HL-60/S4 treated with retinoic acid at 250 ng/mL for 4 days and 3 days (cell line): ENCODE measurements around the gene CPA2.

Source experiments
- in situ Hi-C: fragments of 300-500 bp; cut with MboI; formaldehyde crosslinking; loops from 2 replicates; pipeline ENCODE4 v1.7.0; 2022; ENCODE audit warnings: low sequenced_read_pairs

Gene CPA2

DNA sequence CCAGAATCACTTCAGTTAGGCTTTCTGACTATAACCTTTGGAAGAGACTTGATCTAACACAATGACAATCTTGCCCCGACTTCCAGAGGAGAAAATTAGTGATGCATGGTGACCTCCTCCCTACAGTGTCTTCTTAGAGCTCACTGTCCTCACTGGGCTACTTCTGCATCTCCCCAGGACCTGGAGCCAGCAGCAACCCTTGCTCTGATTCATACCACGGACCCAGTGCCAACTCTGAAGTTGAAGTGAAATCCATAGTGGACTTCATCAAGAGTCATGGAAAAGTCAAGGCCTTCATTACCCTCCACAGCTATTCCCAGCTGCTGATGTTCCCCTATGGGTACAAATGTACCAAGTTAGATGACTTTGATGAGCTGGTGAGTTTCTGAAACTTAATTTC lies 12.6 kb downstream of the CPA2 start:
- in situ Hi-C loops = no loop called here

DNA sequence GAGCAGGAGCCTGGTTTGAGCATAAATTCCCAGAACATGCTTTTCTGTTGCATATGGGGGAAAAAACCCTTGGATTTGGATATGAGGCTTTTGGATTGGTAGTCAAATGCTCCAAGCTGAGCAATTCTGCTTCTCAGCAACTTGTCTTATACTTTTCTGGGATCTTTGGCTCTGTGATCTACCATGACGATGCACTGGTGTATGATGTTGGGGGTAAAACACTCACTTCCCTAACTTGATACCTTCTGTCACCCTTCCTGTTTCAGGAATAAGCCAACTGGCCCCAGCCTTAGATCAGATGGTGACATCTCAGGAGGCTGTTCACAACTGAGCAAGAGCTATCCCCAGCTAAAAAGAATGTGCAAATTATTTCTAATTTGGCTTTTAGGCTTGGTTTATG lies 13.2 kb downstream of the CPA2 start:
- in situ Hi-C loops = no loop called here

DNA sequence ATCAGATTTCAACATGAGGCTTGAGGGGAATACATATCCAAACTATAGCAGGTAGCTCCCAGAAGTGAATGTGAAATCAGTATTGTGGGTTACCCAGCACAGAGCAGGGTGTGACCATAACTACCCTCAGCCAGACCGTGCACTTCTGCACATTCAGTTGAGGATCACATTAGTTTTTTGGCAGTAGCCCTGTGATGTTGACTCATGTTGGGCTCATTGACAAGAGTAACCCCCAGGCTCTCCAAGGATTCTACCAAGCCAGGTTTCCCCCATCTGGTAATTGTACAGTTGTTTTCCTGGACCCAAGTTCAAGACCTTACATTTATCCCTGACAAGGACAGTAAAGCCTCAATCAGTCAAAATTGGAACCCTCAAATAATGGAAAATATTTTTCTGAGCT lies 14.6 kb downstream of the CPA2 start:
- in situ Hi-C loops = no loop called here

DNA sequence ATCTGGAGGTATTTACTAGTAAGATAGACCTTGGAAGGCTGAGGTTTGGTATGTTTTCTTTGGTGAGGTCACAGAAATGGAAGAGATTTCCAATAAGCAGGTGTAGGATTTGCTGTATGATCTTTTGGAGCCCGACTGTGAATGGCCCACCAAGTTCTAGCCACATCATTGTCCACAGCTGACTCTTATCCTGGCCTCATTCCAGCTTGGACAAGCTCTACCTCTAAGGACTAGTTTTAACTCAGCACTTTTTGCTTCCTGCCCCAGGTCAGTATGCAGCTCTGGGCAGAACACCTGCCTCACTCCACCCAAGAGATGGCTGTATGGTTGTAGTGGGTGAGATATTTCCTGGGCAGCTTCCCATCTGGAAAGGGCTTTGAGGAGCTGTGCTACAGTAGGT lies 20.2 kb downstream of the CPA2 start:
- in situ Hi-C loops = no loop called here

DNA sequence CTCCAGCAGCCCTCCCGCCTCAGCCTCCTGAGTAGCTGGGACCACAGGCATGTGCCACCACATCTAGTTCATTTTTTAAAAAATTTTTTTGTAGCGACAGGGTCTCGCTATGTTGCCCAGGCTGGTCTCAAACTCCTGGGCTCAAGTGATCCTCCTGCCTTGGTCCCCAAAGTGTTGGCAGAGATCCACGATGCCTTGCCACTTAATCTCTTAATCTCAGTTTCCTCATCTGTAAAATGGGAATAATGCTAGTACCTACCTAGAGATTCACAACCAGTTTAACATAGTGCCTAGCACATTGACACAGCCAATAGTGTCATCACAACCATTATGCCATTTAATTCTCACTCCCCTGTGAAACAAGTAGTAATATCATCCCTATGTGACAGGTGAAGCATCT lies 21.5 kb downstream of the CPA2 start:
- in situ Hi-C loops = no loop called here

DNA sequence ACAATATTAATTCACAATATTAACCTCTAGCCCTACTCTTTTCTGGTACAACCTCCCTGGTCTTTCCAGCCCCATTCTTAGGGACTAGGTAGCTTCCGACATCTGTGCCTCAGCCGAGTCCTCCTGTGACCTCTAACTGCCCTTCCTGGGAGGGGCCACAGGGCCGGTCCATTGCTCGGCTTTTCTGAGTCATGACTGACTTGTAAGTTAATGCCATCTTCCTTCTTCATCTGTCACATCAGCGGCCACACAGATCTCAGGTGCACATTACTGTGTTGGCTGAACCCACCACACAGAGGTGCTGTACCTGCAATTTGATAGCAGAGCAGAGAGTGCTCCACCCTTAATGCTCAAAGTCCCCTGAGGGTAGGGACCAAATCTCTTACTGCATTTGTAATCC lies 22.2 kb downstream of the CPA2 start:
- in situ Hi-C loops = no loop called here

DNA sequence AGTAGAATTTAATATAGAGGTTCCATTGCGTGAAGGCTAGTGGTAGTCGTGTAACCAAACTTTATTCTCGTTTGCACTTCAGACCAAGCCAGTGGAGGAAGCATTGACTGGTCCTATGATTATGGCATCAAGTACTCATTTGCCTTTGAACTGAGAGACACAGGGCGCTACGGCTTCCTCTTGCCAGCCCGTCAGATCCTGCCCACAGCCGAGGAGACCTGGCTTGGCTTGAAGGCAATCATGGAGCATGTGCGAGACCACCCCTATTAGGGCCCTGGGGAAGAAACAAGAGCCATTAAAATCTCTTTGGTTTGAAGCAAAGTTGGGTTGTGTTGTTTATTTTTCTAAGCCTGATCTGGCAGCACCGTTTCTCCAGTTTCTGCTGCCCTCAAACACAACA lies 22.8 kb downstream of the CPA2 start:
- in situ Hi-C loops = no loop called here

DNA sequence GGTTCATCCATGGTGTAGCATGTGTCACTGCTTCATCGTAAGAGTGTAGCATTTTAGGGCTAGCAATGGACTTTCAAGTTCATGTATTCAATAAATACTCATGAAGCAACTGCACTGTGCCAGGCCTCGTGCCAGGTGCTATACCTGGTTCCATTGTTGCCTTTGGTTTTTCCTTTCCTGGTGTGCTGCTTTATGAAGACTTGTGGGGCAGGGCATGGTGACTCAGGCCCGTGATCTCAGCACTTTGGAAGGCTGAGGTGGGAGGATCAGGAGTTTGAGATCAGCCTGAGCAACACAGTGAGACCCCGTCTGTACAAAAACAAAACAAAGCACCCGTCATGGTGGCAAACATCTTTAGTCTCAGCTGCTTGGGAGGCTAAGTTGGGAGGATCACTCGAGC lies 24.1 kb downstream of the CPA2 start:
- in situ Hi-C loops = no loop called here

DNA sequence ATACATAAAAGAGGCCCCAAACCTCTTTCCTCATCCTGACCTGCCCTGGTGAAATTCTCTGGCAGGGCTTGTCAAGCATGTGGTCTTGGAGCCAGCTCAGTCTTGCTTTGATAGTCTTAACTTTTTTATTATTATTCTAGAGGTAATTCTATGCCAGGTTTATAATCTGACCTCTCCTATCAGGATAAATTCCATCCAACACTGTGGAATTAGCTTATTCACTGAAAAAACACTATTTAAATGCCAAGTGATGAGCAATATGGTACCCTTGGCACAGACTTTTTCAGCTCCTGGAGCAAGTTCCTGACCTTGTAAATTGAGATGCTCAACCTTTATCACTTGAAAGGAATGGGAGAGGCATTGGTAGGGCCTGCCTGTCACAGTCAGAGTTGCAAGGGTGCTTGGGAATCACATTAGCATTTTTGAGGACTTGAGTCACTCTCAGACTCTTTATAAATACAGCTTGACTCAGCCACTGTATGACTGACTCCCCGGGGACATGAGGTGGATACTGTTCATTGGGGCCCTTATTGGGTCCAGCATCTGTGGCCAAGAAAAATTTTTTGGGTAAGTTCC lies 26.1 kb downstream of the CPA2 start, which contains the start of gene CPA4:
Gene CPA4 (plus strand): TSS at position 480 of the 576 bp plus-strand sequence. CDS start 20 bp downstream, at position 500.
- in situ Hi-C loops = no loop called here

DNA sequence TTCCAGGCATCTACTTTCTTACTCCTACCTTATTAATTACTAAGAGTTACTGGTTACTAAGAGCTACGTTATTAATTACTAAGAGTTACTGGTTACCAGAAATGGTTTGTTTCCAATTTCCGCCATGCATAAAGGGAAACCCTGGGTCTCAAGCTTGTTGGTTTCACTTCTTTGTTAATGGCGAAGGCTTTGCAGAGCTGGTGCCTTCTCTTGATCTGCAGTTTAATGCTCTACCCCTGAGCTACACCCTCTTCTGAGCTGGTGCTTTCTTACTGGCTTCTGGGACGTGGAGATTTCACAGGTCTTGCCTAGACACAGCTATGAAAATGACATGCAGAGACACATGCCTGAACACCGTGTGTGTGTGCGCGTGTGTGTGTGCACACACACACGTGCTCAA lies 26.9 kb downstream of the CPA2 start:
- in situ Hi-C loops = no loop called here

DNA sequence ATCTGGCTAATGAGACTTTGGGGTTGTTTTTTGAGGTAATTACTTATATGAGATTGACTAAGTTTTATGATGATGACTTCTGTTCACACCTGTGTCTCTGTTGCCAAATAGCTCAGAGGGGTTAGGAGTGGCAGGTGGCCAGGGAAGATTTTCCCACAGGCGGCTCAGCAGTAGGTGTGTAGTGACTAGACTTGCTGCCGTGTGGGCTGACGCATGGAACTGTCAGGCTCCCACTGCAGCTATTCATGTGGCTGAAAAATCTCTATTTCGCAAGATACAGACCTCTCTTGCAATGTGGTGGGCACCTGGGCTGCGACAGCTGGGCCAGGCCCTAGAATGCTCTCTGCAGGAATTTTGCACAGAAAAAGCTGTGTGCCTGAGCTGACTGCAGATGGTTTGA lies 27.7 kb downstream of the CPA2 start:
- in situ Hi-C loops = no loop called here

DNA sequence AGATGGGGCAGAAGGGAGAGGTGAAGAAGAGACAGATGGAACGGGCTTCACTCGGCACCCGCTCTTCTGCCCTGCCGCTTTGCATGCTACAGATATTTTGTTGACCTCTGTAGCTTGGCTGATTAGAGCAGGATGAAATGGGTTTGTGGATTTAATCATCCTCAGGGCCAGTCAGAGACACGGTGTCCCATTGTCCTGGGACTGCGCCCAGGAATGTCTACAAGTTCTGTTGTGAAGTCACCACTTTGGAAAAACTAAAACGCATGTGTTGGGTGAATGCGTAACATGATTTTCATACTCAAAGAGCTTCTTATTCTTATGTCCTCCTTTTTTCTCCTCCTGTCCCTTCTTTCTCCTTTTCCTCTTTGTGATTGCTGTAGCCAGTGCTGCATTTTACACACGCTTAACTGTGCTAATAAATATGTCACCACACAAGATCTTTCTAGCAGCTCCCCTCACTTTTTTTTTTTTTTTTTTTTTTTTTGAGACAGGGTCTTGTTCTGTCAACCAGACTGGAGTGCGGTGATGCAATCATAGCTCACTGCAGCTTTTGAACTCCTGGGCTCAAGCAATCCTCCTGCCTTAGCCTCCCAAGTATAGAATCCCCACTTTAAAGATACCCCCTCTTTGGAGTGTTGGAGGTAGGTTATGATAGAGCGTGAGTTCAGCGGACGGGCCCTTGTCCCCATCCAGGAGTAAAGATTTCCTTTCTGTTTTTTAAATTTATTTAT lies 29.7 kb downstream of the CPA2 start:
- in situ Hi-C loops = no loop called here

DNA sequence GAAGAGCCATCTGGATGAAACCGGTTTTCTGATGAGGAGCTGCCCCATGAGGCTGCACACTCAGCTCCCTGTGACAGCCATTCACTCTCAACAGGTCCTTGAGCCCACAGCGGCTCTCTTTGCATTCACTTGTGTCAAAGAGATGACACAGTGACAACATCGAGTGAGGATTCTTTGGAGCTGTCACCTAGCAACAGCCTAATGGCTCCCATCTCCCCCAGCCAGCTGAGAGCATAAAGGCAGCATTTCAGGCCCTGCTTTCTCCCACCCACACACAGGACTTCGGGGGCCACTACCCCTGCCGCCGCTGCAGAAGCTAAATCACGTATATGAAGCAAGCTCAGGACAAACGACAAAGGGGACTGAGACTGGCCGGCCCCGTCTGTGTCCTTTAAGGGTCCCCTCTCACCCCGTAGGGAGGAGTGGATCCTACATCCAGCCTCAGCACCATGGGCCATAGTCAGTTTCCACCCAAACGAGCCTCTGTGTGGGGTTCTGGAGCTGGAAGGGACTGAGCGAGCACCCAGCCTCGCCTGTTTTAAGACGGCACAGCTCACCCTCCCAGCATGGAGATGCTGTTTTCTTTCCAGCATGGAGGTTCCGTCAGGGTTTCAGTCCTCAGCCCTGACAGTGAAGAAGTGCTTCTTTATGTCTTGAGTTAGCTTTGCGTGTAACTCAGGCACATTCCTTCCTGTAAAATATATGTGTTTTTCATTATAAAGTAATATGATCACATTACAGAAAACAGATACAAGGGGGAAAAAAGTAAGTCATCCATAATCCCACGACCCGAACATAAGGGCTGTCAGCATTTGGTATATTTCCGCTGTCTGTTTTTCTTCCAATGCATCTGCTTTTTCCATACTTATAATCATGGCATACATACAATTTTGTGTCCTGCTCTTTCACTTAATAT lies 31.2 kb downstream of the CPA2 start:
- in situ Hi-C loops = no loop called here

DNA sequence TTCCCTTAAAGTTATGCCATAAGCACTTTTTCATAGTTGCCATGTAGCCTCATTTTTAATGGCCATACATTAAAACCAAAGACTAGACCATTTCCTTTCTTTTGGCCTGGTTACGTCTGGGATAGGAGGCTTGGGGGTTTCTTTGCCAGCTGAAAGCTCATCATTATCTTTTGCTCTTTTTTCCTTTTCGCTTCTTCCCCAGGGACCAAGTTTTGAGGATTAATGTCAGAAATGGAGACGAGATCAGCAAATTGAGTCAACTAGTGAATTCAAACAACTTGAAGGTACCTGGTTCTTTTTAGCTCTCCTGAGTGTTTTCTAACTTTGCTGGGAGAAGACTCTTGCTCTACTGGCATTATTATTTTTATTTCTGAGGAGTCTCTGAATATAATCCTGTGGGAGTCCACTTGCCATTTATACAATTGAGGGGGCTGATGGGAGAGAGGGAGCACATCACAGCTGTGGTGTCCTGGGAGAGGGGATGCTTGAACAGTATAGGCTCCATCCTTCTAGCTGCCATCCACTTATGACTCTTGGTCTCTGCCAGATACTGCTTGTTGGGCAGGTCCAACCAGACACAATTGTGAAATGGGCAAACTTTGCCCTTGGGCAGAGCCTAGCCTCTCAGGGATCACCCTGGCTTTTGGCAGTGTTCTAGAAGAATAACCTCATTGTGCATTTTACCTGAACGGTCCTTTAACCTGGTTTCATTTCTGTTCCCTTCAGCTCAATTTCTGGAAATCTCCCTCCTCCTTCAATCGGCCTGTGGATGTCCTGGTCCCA lies 32.1 kb downstream of the CPA2 start:
- in situ Hi-C loops = no loop called here

DNA sequence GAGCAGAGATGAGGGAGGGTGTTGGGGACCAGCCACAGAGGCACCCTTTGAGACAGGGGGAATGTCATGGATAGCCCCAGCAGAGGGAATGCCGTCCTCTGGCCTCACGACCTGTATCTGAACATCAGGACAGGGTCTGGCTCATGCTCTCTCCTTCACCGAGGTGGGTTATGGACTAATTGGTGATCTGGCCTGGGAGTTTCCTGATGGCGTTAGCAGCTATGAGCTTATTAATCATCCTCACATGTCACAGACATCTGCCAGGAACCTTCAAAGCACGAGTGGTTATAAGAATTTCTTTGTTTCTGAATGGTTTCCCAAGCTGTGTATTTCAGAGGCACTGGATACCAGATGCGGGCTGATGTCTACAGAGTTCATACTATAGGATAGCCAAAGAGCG lies 33.2 kb downstream of the CPA2 start:
- in situ Hi-C loops = no loop called here

DNA sequence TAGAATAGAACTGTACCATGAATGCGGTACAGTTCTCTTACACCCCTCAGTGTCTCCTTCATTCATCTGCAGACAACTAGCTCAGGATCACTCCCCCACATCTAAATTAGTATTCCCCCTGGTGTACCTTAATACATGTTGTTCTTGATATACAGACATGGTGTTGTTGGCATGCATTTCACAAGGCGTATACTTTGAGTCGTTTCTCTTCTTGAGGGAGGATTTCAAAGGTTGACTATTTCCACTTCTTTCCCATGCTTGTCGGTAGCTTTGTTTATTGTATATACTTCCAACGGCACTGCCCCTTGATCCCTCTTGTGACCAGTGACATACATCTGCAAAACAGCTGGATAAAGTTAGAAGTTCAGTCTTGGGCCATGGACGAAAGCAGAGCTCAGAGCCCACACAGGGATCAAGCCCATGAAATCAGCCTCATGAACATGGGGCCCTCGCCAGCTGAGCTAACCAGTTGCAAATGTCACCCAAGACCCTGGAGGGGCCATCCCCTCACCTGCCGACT lies 34.9 kb downstream of the CPA2 start:
- in situ Hi-C loops = no loop called here

DNA sequence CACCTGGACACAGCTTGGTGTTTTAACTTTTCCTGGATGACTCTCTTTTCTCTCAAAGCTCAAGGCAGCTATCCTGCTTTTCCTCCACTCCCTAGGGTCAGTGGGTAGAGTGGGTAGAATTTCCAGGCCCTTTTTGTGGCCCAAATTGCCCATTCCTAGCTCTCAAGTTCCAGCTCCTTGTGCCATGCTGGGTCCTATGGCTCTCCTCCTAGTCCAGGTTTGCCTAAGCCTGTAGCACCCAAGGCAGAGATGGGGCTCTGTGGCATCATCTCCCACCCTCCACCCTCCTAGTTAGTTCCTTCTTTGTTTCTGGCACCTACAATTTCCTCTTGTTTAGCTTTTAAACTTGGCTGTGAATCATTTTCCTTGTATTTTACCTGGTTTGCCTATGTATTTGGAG lies 36.0 kb downstream of the CPA2 start:
- in situ Hi-C loops = no loop called here

DNA sequence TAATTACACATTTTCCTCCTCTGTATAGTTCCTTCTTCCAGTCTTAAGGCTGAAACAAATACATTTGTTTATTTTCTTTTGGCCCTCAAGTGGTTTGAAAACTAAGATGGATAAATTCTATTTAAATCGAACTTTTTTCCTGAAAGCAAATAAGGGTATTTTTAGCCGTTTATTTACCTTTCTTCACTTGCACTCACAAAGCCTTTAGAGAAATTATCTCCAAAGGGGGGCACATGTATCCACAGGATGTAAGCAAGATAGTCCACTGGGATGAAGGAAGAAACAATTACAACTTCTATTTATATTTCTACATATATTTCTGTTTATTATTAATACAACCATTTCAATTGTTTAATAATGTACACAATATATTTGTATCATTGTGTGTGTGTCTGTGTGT lies 36.5 kb downstream of the CPA2 start:
- in situ Hi-C loops = no loop called here

DNA sequence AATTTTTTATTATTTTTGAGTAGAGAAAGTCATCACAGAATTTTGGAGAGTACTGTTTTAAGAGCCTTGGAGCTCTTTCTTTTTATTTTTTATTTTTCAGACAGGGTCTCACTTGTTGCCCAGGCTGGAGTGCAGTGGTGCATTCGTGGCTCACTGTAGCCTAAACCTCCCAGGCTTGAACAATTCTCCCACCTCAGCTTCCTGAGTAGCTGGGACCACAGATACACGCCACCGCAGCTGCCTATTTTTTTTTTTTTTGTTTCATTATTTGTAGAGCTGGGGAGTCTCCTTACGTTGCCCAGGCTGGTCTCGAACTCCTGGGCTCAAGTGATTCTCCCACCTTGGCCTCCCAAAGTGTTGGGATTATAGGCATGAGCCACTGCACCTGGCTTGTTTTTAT lies 36.9 kb downstream of the CPA2 start:
- in situ Hi-C loops = no loop called here

DNA sequence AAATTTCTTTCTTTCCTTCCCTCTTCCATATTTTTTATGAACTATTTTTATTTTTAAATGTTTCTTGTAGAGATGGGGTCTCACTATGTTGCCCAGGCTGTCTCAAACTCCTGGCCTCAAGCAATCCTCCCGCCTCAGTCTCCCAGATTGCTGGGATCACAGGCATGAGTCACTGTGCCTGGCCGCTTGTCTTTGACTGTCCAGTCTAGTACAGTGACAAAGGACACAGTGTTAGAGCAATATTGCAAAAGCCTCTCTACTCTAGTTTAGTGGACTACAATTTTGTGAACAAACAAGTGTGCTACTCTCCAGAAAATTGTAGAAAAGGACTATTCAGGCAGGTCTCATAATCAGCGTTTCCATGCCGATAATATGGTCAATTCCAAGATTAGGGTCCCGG lies 37.3 kb downstream of the CPA2 start:
- in situ Hi-C loops = no loop called here

DNA sequence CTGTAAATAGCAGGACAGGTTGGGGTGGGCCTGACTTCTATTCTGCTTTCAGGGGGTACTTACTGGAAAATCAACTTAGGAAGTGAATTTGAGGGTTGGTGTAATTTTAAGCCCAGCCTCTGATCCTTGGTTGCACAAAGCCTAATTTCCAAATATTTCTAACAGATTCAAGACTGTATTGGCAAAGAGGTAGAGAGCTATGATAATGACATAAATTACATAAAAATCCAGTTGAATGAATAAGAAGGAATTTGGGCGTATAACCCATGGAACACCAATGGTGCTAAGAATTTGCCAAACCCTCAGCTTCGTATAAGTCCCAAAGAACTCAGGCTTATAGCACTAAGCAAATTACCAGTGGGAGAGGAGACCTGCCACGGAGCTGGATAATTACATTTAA lies 38.2 kb downstream of the CPA2 start:
- in situ Hi-C loops = no loop called here
